H9 (cell line): ENCODE data around the gene LRR1. TPM values are rescaled to one million over a fixed set of nuclear protein-coding genes. Genes with fewer than 3 reads are reported as not detected.

Experiments
- DNase-seq: peaks from one replicate; pipeline ENCODE4 v3.0.0-alpha.2; 2017
- H2AFZ ChIP-seq: one replicate; pipeline ENCODE4 v1.6.1; 2013; ENCODE audit warnings: mild to moderate bottlenecking, low read length, control low read depth, moderate library complexity
- H2AK5ac ChIP-seq: 2 replicates; pipeline ENCODE4 v1.6.1; 2013; ENCODE audit warnings: low read length, control low read depth, mixed read lengths; ENCODE audit not compliant: insufficient read length
- H2BK120ac ChIP-seq: one replicate; pipeline ENCODE4 v1.6.1; 2013; ENCODE audit warnings: low read depth, mild to moderate bottlenecking, low read length, control low read depth, inconsistent platforms; ENCODE audit not compliant: poor library complexity, severe bottlenecking
- H2BK12ac ChIP-seq: 2 replicates; pipeline ENCODE4 v1.6.1; 2013; ENCODE audit warnings: low read length, control low read depth, mixed read lengths, low read depth; ENCODE audit not compliant: insufficient read length
- H2BK15ac ChIP-seq: 2 replicates; pipeline ENCODE4 v1.6.1; 2013; ENCODE audit warnings: low read depth, low read length, control low read depth
- H2BK20ac ChIP-seq: one replicate; pipeline ENCODE4 v1.6.1; 2013; ENCODE audit warnings: low read depth, mild to moderate bottlenecking, low read length, control low read depth, inconsistent platforms; ENCODE audit not compliant: poor library complexity, severe bottlenecking
- H2BK5ac ChIP-seq: 2 replicates; pipeline ENCODE4 v1.6.1; 2013; ENCODE audit warnings: low read length, control low read depth, mixed read lengths; ENCODE audit not compliant: insufficient read length
- H3K14ac ChIP-seq: 2 replicates; pipeline ENCODE4 v1.6.1; 2013; ENCODE audit warnings: low read length, control low read depth; ENCODE audit not compliant: insufficient read depth
- H3K18ac ChIP-seq: 2 replicates; pipeline ENCODE4 v1.6.1; 2013; ENCODE audit warnings: low read depth, mild to moderate bottlenecking, mixed read lengths, low read length, control low read depth; ENCODE audit not compliant: insufficient read length
- H3K23ac ChIP-seq: 2 replicates; pipeline ENCODE4 v1.6.1; 2013; ENCODE audit warnings: low read length, control low read depth, mixed read lengths, low read depth; ENCODE audit not compliant: insufficient read length
- H3K23me2 ChIP-seq: 2 replicates; pipeline ENCODE4 v1.6.1; 2013; ENCODE audit warnings: low read depth, mild to moderate bottlenecking, mixed read lengths, low read length, control low read depth; ENCODE audit not compliant: insufficient read length, poor library complexity, severe bottlenecking
- H3K27ac ChIP-seq: 2 replicates; pipeline ENCODE4 v1.5.1; 2013; ENCODE audit warnings: low read length, control low read depth, mixed read lengths, low read depth; ENCODE audit not compliant: insufficient read length
- H3K27me3 ChIP-seq: 2 replicates; pipeline ENCODE4 v1.6.1; 2013; ENCODE audit warnings: low read length, control low read depth, inconsistent platforms; ENCODE audit not compliant: insufficient read depth
- H3K4ac ChIP-seq: 2 replicates; pipeline ENCODE4 v1.6.1; 2013; ENCODE audit warnings: low read depth, mild to moderate bottlenecking, control low read depth, inconsistent platforms, low read length, moderate library complexity
- H3K4me1 ChIP-seq: 2 replicates; pipeline ENCODE4 v1.6.1; 2013; ENCODE audit warnings: low read length, control low read depth, inconsistent platforms; ENCODE audit not compliant: insufficient read depth
- H3K4me2 ChIP-seq: 2 replicates; pipeline ENCODE4 v1.6.1; 2013; ENCODE audit warnings: low read length, control low read depth, mixed read lengths; ENCODE audit not compliant: insufficient read length, insufficient read depth
- H3K56ac ChIP-seq: 2 replicates; pipeline ENCODE4 v1.6.1; 2013; ENCODE audit warnings: low read depth, mild to moderate bottlenecking, mixed read lengths, low read length, control low read depth; ENCODE audit not compliant: insufficient read length
- H3K79me1 ChIP-seq: 2 replicates; pipeline ENCODE4 v1.6.1; 2013; ENCODE audit warnings: low read depth, mild to moderate bottlenecking, moderate library complexity, low read length, control low read depth, inconsistent platforms; ENCODE audit not compliant: insufficient read depth, poor library complexity, severe bottlenecking
- H3K79me2 ChIP-seq: 2 replicates; pipeline ENCODE4 v1.6.1; 2013; ENCODE audit warnings: low read length, control low read depth, inconsistent platforms; ENCODE audit not compliant: insufficient read depth
- H3K9ac ChIP-seq: 2 replicates; pipeline ENCODE4 v1.6.1; 2013; ENCODE audit warnings: low read length, control low read depth, mixed read lengths; ENCODE audit not compliant: insufficient read length; ENCODE audit errors: extremely low read depth
- H3K9me3 ChIP-seq: one replicate; pipeline ENCODE4 v1.6.1; 2013; ENCODE audit warnings: low read depth, low read length, inconsistent platforms; ENCODE audit not compliant: control insufficient read depth
- H3T11ph ChIP-seq: one replicate; pipeline ENCODE4 v1.6.1; 2013; ENCODE audit warnings: mild to moderate bottlenecking, low read length, control low read depth, inconsistent platforms
- H4K20me1 ChIP-seq: one replicate; pipeline ENCODE4 v1.6.1; 2013; ENCODE audit not compliant: control insufficient read depth, insufficient read length, insufficient read depth
- H4K5ac ChIP-seq: 2 replicates; pipeline ENCODE4 v1.6.1; 2013; ENCODE audit warnings: low read depth, mild to moderate bottlenecking, mixed read lengths, low read length, control low read depth; ENCODE audit not compliant: insufficient read length
- H4K8ac ChIP-seq: replicated peaks from 2 replicates; pipeline ENCODE4 v1.6.1; 2013; ENCODE audit warnings: low read length, control low read depth, mixed read lengths, low read depth; ENCODE audit not compliant: insufficient read length
- H4K91ac ChIP-seq: 2 replicates; pipeline ENCODE4 v1.6.1; 2013; ENCODE audit warnings: low read depth, mild to moderate bottlenecking, moderate library complexity, mixed read lengths, low read length, control low read depth; ENCODE audit not compliant: insufficient read length
- H3K27ac Mint-ChIP-seq, 3 experiments: 2 replicates in 2 of 3; 3 replicates in 1 of 3; pipeline ENCODE4 v1.8.0; 2020 to 2021; ENCODE audit warnings: mixed read lengths in 3 of 3, mild to moderate bottlenecking in 1 of 3, moderate library complexity in 1 of 3
- H3K27me3 Mint-ChIP-seq: 2 replicates; pipeline ENCODE4 v1.8.0; 2021; ENCODE audit warnings: low read depth, mild to moderate bottlenecking, moderate library complexity, mixed read lengths
- H3K36me3 Mint-ChIP-seq, 3 experiments: 2 replicates in 2 of 3; 3 replicates in 1 of 3; pipeline ENCODE4 v1.8.0; 2020 to 2021; ENCODE audit warnings: low read depth in 3 of 3, mixed read lengths in 3 of 3; ENCODE audit not compliant: insufficient read depth in 1 of 3
- H3K4me1 Mint-ChIP-seq, 2 experiments: 2 replicates each; pipeline ENCODE4 v1.8.0; 2020; ENCODE audit warnings: mixed read lengths in 2 of 2
- H3K4me3 Mint-ChIP-seq, 2 experiments: 2 replicates in 1 of 2; 3 replicates in 1 of 2; pipeline ENCODE4 v1.8.0; 2020 to 2021; ENCODE audit warnings: mild to moderate bottlenecking in 2 of 2, mixed read lengths in 2 of 2, moderate library complexity in 1 of 2
- H3K9me3 Mint-ChIP-seq, 2 experiments: 2 replicates in 1 of 2; 3 replicates in 1 of 2; pipeline ENCODE4 v1.8.0; 2020; ENCODE audit warnings: mild to moderate bottlenecking in 2 of 2, mixed read lengths in 2 of 2, moderate library complexity in 1 of 2
- CTCF ChIP-seq: fragments of 200-600 bp; sonication (generic); conservative IDR thresholded peaks from 3 replicates; pipeline ENCODE4 v1.8.0; 2021; ENCODE audit warnings: antibody characterized with exemption, mild to moderate bottlenecking
- WGBS: extraction: QIAGEN DNeasy Blood & Tissue Kit; methylation state at CpG from one replicate; pipeline ENCODE4 v1.1.7; 2013; ENCODE audit warnings: missing lambda C conversion rate, low lambda C conversion rate, mixed read lengths; ENCODE audit not compliant: insufficient read length; ENCODE audit errors: extremely low coverage; 5-methylcytosine and 5-hydroxymethylcytosine counted together
- total RNA-seq: library from RNA; stranded (reverse); gene quantifications from 2 replicates; pipeline ENCODE4 v1.2.1, GENCODE V29; 2021

LRR1 gene
- total RNA-seq, 1 experiment from 2014 or later = 38.6 TPM

GRCh38 chr14:49598189-49598484 is 603 bp upstream of the LRR1 start:
- Histone ChIP-seq H3K9ac (peak overlapping the region; percentile 96), H3K79me2 (no peaks in the 10 kb centered on the region; the same call in 1 of the 2 replicates)
- no peak for DNase-seq

More at GRCh38 chr14:49598189-49598484, 603 bp upstream of the LRR1 start:
- Histone ChIP-seq H3K23ac (no peak overlapping the region), H3K4me1 (no peaks in the 10 kb centered on the region), H3K27ac (peak overlapping the region; percentile 41), H4K91ac (no peak overlapping the region), H3K27me3 (no peaks in the 10 kb centered on the region; the same call in 1 of the 2 replicates), H3K4me2 (peak overlapping the region; percentile 64), H4K20me1 (no peaks in the 10 kb centered on the region), H4K8ac (no peak overlapping the region), H2BK12ac (no peak overlapping the region), H2BK5ac (no peak overlapping the region), H3K18ac (peak overlapping the region; percentile 94), H3K9me3 (no peaks in the 10 kb centered on the region), H4K5ac (no peak overlapping the region), H2AFZ (no peak overlapping the region), H3K79me1 (no peaks in the 10 kb centered on the region), H3K23me2 (peaks cover 12% of the 10 kb centered on the region), H3T11ph (no peak overlapping the region), H2AK5ac (no peak overlapping the region), H2BK15ac (no peak overlapping the region), H2BK20ac (no peak overlapping the region), H3K56ac (no peak overlapping the region), H3K14ac (no peak overlapping the region), H3K4ac (no peak overlapping the region), H2BK120ac (no peak overlapping the region)
- Mint-ChIP-seq H3K4me1 (peaks cover 9 to 18% of the 10 kb centered on the region in 2 experiments), H3K36me3 (peaks cover 0 to 13% (median 4%) of the 10 kb centered on the region in 3 experiments; a peak in 5 of 7 replicates), H3K27me3 (peaks cover 4% of the 10 kb centered on the region; the same call in 1 of the 2 replicates), H3K27ac (peak overlapping the region; percentile 95 to 99 (median 96)), H3K4me3 (peak overlapping the region; percentile 87 to 97), H3K9me3 (no peaks in the 10 kb centered on the region; a peak in 1 of 5 replicates)
- TF ChIP-seq CTCF = no peak
- WGBS = no CpG with 5 or more reads among the region's 15 CpGs
